HG03280 (cell line): ENCODE measurements around the gene PAK6.

Experiments used
- ATAC-seq: cut with Tn5 transposase; IDR thresholded peaks from one replicate; pipeline ENCODE4 v1.9.1; 2021; ENCODE audit warnings: mild to moderate bottlenecking, moderate library complexity; ENCODE audit not compliant: unreplicated experiment

Gene PAK6

GRCh38 chr15:40254452-40254851 is 15.6 kb downstream of the PAK6 start:
- no peak for ATAC-seq

DNA sequence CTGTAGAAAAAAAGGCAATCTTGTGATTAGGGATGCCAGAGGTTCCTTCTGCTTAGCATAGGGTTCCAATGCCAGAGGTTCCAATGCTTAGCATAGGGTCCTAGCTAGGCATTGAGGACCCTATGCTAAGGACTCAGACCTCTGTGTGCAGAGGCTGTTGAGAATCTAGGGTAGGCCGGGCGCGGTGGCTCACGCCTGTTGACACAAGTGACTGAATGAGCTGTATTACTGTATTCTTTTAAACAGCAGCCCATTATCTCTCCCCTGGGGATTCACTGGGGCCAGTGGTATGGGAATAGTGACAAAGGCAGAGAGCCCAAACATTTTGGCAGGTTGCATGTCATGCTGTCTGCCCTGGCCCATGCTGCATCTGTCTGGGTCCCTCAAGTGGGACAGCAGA is 16.2 kb downstream of the PAK6 start:
- ATAC-seq, result no peak

- ATAC-seq, result no peak
These were observed 17.9 kb downstream of the PAK6 start for GRCh38 chr15:40256638-40257235.

DNA sequence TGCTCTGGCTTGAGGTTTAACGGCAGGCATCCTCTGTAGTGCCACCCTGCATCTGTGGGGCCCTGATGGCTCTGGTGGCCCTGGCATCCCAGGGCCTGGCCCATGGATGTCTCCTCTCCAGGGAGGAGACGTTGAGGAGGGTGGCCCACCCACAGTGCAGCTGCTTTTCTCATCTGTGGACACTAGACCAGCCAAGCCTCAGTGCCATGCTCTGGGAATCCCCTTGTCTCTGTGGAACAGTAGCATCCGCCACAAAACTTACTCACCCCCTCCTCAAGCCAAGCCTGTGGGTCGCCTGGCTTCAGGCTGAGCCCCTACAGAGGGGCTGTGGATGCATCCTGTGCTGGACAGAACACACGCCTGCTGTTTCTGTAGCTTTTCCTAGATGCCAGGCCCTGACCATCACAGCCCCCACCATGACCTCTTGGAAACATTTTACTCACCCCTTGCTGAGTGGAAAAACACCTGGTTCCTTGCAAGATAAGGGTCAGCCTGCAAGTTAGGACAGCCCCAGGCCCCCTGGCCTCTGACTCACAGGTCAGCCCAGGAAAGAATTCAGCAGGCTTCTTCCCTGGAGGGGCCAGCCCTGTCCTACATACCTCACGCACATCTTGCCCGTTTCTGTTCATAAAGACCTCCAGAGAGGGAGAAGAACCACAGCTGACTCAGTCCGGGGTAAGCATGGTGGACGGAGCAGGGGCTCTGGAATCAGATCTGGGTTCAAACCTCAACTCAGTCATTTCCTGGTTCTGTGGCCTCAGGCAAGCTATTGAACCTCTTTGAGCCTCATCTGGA is 19.0 kb downstream of the PAK6 start:
- no peak for ATAC-seq

GRCh38 chr15:40258544-40258943 is 19.7 kb downstream of the PAK6 start:
- ATAC-seq, result no peak

DNA sequence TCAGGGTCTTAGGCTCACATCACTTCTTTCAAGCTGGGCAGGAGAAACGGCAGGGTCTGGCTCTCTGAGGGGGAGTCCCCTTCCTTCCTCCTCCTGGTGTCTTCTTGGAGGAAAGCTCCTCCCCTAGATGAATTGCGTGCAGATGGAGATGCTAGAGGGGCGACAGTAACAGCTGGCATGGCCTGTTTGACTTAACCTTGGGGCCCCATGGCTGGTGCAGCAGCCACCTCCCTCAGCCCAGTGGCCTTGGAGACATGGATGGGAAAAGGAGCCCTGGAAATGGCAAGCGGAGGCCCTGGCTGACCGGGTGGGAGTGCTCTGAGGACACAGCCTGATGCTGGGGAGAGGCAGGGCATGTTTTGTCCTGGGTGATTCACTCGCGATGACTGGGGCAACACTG is 20.2 kb downstream of the PAK6 start:
- ATAC-seq, result no peak

DNA sequence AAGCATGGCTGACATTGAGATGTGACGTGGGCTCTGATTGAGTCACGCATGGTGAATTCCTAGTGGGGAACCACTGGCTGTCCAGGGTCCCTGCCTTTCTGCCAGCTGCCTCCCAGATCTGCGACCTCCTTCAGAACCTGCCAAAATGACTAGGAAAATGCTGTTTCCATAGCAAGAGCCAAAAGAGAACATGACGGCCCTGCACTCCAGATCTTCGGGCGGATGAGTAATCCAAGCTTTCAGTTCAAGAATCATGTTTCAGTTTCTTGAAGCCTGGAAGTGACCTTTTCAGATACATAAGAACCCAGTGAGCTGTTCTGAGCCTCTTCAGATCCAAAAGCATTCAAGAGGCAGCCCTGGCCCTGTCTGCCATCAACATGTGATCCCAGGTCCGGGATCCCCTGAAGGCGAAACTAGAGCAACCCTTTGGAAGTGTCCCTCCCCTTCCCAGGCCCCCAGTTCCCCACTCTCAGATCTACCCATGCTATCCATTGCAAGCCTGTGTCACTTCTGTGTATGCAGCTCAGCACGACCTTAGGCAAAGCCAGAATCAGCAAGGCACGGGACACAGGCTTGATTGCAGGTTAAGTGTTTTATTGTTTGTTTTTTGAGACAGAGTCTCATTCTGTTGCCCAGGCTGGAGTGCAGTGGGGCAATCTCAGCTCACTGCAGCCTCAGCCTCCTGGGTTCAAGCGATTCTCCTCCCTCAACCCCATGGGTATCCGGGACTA is 24.3 kb downstream of the PAK6 start:
- ATAC-seq, result no peak

DNA sequence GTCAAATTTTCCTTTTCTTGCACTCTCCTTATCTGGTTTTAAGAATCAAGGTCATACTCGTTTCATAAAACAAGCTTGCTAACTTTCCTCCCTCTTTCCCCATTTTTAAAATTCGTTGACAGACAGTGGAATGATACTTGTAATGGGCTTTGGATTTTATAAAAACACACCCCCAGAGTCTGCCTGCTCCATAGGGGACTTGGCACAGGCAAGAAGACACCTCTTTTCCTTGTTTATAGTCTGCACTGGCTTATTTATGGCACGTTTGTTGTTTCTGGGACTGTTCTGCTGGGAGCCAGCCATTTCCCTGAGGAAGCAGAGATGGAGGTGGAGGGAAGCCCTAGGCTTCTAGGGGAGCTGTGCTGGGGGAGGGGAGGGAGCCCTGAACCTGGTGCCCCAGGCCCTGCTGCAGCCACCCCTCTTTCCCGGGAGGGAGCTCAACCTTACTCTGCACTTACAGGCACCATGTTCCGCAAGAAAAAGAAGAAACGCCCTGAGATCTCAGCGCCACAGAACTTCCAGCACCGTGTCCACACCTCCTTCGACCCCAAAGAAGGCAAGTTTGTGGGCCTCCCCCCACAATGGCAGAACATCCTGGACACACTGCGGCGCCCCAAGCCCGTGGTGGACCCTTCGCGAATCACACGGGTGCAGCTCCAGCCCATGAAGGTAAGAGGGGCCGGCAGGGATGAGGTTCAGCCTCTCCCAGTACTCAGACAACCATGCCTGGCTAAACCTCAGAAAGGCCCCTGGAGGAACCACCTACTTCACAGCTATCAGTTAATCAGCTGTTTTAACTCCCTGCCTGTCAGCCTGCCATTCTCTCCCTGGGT is 25.7 kb downstream of the PAK6 start:
- no peak for ATAC-seq

DNA sequence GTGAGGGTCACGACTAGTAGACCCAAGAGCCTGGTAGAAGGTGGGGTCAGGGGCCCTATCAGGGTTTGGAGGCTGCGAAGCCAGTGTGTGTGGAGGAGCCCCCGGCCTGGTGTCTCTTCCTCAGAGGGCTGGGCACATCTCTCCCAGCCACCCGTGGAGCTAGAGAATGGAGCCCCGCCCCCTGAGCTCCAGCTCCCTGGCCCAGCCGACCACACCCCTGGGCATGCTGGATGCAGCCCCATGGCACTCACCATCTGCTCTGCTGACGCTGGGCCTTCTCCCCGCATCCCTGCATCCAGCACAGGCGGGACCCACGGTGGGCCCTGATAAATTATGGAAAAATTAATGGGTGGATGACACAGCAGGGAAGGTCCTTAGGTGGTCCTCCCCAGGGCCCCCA is 26.5 kb downstream of the PAK6 start:
- ATAC-seq, result no peak

DNA sequence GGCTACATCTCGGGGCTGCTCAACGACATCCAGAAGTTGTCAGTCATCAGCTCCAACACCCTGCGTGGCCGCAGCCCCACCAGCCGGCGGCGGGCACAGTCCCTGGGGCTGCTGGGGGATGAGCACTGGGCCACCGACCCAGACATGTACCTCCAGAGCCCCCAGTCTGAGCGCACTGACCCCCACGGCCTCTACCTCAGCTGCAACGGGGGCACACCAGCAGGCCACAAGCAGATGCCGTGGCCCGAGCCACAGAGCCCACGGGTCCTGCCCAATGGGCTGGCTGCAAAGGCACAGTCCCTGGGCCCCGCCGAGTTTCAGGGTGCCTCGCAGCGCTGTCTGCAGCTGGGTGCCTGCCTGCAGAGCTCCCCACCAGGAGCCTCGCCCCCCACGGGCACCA is 27.0 kb downstream of the PAK6 start:
- ATAC-seq, result no peak

GRCh38 chr15:40266828-40267304 is 28.0 kb downstream of the PAK6 start:
- ATAC-seq, result no peak

GRCh38 chr15:40267670-40268069 is 28.8 kb downstream of the PAK6 start:
- no peak for ATAC-seq

- ATAC-seq, result no peak
These were observed 30.7 kb downstream of the PAK6 start for GRCh38 chr15:40269604-40270003.

- ATAC-seq, result no peak
These were observed 31.6 kb downstream of the PAK6 start for GRCh38 chr15:40270246-40270995.

DNA sequence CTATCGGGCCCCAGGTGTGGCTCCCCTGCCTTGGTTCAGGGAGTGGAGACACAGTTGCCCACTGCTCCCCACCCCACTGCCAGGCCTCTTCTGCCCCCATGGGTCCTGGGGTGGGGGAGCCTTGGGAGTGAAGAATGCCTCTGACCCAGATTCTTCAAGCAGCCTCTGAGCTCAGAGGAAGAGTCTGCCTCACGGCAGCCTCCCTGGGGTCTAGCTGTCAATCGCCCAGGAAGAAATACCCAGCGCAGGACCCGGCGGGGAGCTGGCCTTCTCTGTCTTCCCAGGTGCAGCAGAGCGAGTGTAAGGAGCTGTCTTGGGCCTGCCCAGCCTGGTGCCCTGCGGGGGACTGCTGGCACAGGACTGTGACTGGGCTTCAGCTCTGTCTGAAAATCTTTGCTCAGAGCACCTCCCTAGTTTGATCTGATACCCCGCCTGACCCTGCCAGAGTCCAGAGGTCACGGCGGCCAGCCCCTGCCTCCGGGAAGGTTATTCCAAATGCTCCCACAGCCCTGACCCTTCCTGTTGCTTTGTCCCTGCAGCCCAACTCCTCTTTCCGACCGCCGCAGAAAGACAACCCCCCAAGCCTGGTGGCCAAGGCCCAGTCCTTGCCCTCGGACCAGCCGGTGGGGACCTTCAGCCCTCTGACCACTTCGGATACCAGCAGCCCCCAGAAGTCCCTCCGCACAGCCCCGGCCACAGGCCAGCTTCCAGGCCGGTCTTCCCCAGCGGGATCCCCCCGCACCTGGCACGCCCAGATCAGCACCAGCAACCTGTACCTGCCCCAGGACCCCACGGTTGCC is 33.0 kb downstream of the PAK6 start:
- ATAC-seq, result no peak

GRCh38 chr15:40272485-40273056 is 33.7 kb downstream of the PAK6 start:
- no peak for ATAC-seq

DNA sequence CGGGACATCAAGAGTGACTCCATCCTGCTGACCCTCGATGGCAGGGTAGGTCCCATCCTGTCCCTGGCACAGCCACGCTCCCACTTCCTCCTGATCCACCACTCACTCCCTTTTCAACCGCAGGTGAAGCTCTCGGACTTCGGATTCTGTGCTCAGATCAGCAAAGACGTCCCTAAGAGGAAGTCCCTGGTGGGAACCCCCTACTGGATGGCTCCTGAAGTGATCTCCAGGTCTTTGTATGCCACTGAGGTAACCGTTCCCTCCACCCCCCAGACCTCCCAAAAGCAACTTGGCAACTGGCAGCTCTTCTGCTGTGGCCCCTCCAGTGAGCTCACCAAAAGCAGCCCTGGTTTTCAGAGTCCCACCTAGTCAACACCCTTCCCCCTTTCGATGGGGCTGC is 34.6 kb downstream of the PAK6 start:
- ATAC-seq, result no peak

DNA sequence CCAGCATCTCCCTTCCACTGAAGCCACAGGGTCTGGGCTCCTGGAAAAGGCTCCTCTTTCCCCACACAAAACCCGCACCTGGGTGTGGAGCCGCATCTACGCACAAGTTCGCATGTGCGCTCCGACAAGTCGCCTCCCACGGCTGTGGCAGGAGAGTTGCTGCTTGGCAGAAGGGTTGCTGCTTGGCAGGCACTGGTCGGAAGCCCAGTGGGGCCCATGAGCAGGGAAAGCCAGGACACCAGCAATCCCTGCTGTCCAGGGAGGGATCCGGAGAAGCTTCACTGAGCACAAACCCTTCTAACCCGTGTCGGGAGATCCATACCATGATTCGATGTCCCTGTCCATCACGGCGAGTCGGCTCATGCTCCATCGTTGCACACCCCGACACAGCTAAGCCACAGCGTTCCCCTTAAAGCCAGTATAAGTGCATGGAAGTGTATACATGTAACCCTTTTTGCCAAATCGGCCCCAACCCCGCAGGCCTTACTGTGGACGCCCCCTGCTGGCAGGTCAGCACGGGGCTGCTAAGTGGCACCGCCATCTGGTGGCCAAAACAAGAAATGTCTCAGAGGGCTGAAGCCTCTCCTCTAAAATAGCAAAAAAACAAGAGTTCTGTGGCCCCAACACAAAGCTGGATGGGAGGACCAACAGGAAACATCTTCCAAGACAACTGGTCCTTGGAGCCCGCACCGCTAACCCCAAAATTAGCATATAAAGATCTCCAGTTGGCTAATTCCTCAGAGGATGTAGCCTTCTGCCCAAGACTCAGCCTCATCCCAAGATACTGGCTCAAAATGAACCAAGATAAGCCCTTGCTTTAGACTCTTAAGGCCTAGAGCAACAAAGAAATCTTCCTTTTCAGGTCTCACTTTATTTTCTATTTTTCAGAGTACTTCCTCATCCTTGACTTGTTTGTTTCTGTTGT is 35.7 kb downstream of the PAK6 start:
- ATAC-seq, result no peak
